GM12864 (cell line): Measurements from ENCODE around the gene USP10.

Experiments used
- DNase-seq: peaks from one replicate; pipeline ENCODE4 v3.0.0-alpha.2; 2011; ENCODE audit warnings: low read depth
- H3K4me3 ChIP-seq: 2 replicates; pipeline ENCODE4 v1.5.1; 2011; ENCODE audit warnings: mild to moderate bottlenecking, low read depth, low read length, control low read depth
- CTCF ChIP-seq: IDR thresholded peaks from 2 replicates; pipeline ENCODE4 v1.5.1; 2011; ENCODE audit warnings: low read depth, mild to moderate bottlenecking, moderate library complexity, low read length, control low read depth, inconsistent platforms; ENCODE audit errors: missing control alignments

Gene USP10

GRCh38 chr16:84768808-84769197 lies 69.0 kb downstream of the USP10 start:
- H3K4me3 ChIP-seq: no peak overlapping the region
- TF ChIP-seq CTCF: no peak
- no peak for DNase-seq

- DNase-seq: no peak
- no peak overlapping the region for H3K4me3 ChIP-seq
- TF ChIP-seq CTCF: no peak
Observed at GRCh38 chr16:84769416-84769815, 69.6 kb downstream of the USP10 start.

- DNase-seq: no peak
- no peak for TF ChIP-seq CTCF
- H3K4me3 ChIP-seq: no peak overlapping the region
Observed at GRCh38 chr16:84773312-84773711, 73.5 kb downstream of the USP10 start.

GRCh38 chr16:84774810-84775209 lies 75.0 kb downstream of the USP10 start:
- no peak for DNase-seq
- no peak overlapping the region for H3K4me3 ChIP-seq

GRCh38 chr16:84775262-84775810 lies 75.5 kb downstream of the USP10 start:
- no peak for DNase-seq
- H3K4me3 ChIP-seq: no peak overlapping the region
- no peak for TF ChIP-seq CTCF

More at GRCh38 chr16:84774810-84775209, 75.0 kb downstream of the USP10 start:
- TF ChIP-seq CTCF: no peak

- no peak for TF ChIP-seq CTCF
- DNase-seq: no peak
- no peak overlapping the region for H3K4me3 ChIP-seq
Observed at GRCh38 chr16:84777435-84777834, 77.6 kb downstream of the USP10 start.

GRCh38 chr16:84778720-84779119 lies 78.9 kb downstream of the USP10 start:
- DNase-seq: no peak
- no peak overlapping the region for H3K4me3 ChIP-seq
- no peak for TF ChIP-seq CTCF
